K562 (cell line): ENCODE data around the gene FRYL. TPM values are rescaled to one million over a fixed set of nuclear protein-coding genes. Genes with fewer than 3 reads are reported as not detected.

Experiments used
- ATAC-seq: fragments of 200-7000 bp; cut with Tn5 transposase; 3 replicates; pipeline ENCODE4 v1.9.1; 2020; ENCODE audit warnings: moderate library complexity
- BruUV-seq: library from RNA; stranded (reverse); fragments of 400-500 nt; replicated peaks from 2 replicates; lab custom pipeline; 2021; lab: Mats Ljungman, UMichigan
- CTCF ChIA-PET: fragments of 300-600 bp; formaldehyde crosslinking; extraction: SDS; loops from one replicate; lab custom pipeline; 2021; ENCODE audit warnings: low intra/inter-chr PET ratio; lab: Yijun Ruan, JAX
- POLR2A ChIA-PET: fragments of 300-600, 350-650 bp; sonication (Branson Sonifier 250); formaldehyde crosslinking; extraction: SDS; loops from one replicate; lab custom pipeline; 2021; ENCODE audit warnings: antibody characterized with exemption, inconsistent platforms; lab: Yijun Ruan, JAX
- DNase-seq, 4 experiments: peaks; one replicate each; pipeline versions ENCODE4 v3.0.0 to v3.0.0-alpha.2; 2011 to 2018; ENCODE audit warnings: low spot score in 3 of 4, mixed read lengths in 3 of 4; ENCODE audit errors: extremely low read depth in 1 of 4
- FAIRE-seq: peaks from 2 replicates; lab custom pipeline; 2011; peaks lifted over from hg19 to GRCh38; lab: Jason Lieb, UNC
- H2AFZ ChIP-seq: 2 replicates; pipeline ENCODE4 v1.6.0; 2011; ENCODE audit warnings: low read depth, low read length, control low read depth, inconsistent platforms
- H3K27ac ChIP-seq: fragments of 200-600 bp; 3 replicates; pipeline ENCODE4 v1.8.0; 2011; ENCODE audit warnings: low read depth, mild to moderate bottlenecking, control low read depth, inconsistent platforms, low read length, moderate library complexity, mixed read lengths; ENCODE audit errors: extremely low read depth
- H3K27me3 ChIP-seq, 2 experiments: fragments of 300-600 bp in 1 of 2; 2 replicates in 1 of 2; 3 replicates in 1 of 2; pipeline versions ENCODE4 v1.6.0 to v1.8.0; 2011; ENCODE audit warnings: inconsistent platforms in 2 of 2, low read length in 2 of 2, mild to moderate bottlenecking in 1 of 2, mixed read lengths in 1 of 2, moderate library complexity in 1 of 2; ENCODE audit not compliant: control insufficient read depth in 2 of 2, insufficient read depth in 2 of 2
- H3K36me3 ChIP-seq: fragments of 300-600 bp; 3 replicates; pipeline ENCODE4 v1.8.0; 2011; ENCODE audit warnings: mild to moderate bottlenecking, low read length, inconsistent platforms; ENCODE audit not compliant: control insufficient read depth, insufficient read depth
- H3K4me1 ChIP-seq, 2 experiments: fragments of 200-600 bp in 1 of 2; replicated peaks in 1 of 2; 2 replicates in 1 of 2; 3 replicates in 1 of 2; pipeline versions ENCODE4 v1.5.1 to v1.8.0; 2011; ENCODE audit warnings: inconsistent platforms in 2 of 2, low read length in 2 of 2, mild to moderate bottlenecking in 1 of 2, mixed read lengths in 1 of 2, moderate library complexity in 1 of 2; ENCODE audit not compliant: control insufficient read depth in 2 of 2, insufficient read depth in 2 of 2
- H3K4me2 ChIP-seq: 2 replicates; pipeline ENCODE4 v1.6.1; 2011; ENCODE audit warnings: low read length, control low read depth, inconsistent platforms, mixed read lengths; ENCODE audit not compliant: insufficient read depth
- H3K4me3 ChIP-seq: fragments of 200-600 bp; sonication (generic), shearing (Covaris generic); 2 replicates; pipeline ENCODE4 v1.5.1; 2016; ENCODE audit warnings: control low read depth, inconsistent platforms
- H3K79me2 ChIP-seq: fragments of 200-600 bp; 3 replicates; pipeline ENCODE4 v1.8.0; 2011; ENCODE audit warnings: low read length, inconsistent platforms; ENCODE audit not compliant: control insufficient read depth, insufficient read depth
- H3K9ac ChIP-seq, 2 experiments: 2 replicates each; pipeline versions ENCODE4 v1.6.0 to v1.6.1; 2011; ENCODE audit warnings: low read depth in 2 of 2, low read length in 2 of 2, control low read depth in 1 of 2, inconsistent platforms in 1 of 2, mild to moderate bottlenecking in 1 of 2, mixed read lengths in 1 of 2; ENCODE audit not compliant: insufficient read depth in 1 of 2
- H3K9me1 ChIP-seq: one replicate; pipeline ENCODE4 v1.6.0; 2011; ENCODE audit warnings: inconsistent platforms, mild to moderate bottlenecking, low read length, moderate library complexity; ENCODE audit not compliant: control insufficient read depth, insufficient read depth
- H3K9me3 ChIP-seq: replicated peaks from 2 replicates; pipeline ENCODE4 v1.5.1; 2011; ENCODE audit warnings: low read depth, low read length, inconsistent platforms; ENCODE audit not compliant: control insufficient read depth, insufficient read depth
- H4K20me1 ChIP-seq: replicated peaks from 2 replicates; pipeline ENCODE4 v1.6.1; 2011; ENCODE audit warnings: low read length, inconsistent platforms, mixed read lengths; ENCODE audit not compliant: control insufficient read depth, insufficient read depth
- CC2D1A ChIP-seq: fragments of 450-650 bp; IDR thresholded peaks from 2 replicates; pipeline ENCODE4 v1.6.1; 2017; ENCODE audit warnings: mild to moderate bottlenecking
- MXD1 ChIP-seq: fragments of 250-450 bp; sonication (Bioruptor Pico); IDR thresholded peaks from 2 replicates; pipeline ENCODE4 v1.8.0; 2021; ENCODE audit warnings: borderline replicate concordance, mild to moderate bottlenecking, moderate library complexity; ENCODE audit not compliant: poor library complexity, severe bottlenecking
- PHB ChIP-seq: fragments of 250-450 bp; sonication (Bioruptor Pico); IDR thresholded peaks from 2 replicates; pipeline ENCODE4 v1.5.0; 2021
- POLR2G ChIP-seq: fragments of 200-400 bp; formaldehyde crosslinking; IDR thresholded peaks from 2 replicates; pipeline ENCODE4 v1.6.1; 2017; ENCODE audit warnings: low read depth, mild to moderate bottlenecking, antibody characterized with exemption, low read length, moderate library complexity
- RNF2 ChIP-seq: sonication (generic); IDR thresholded peaks from 2 replicates; pipeline ENCODE4 v1.6.1; 2016
- TAF15 ChIP-seq: fragments of 200-400 bp; formaldehyde crosslinking; IDR thresholded peaks from 2 replicates; pipeline ENCODE4 v1.6.1; 2017; ENCODE audit warnings: mild to moderate bottlenecking, low read depth, low read length, moderate library complexity
- TCF3 ChIP-seq: sonication (generic); formaldehyde crosslinking; IDR thresholded peaks from 2 replicates; pipeline ENCODE4 v1.4.0; 2020; ENCODE audit warnings: mild to moderate bottlenecking, missing genetic modification reagents
- TFAM ChIP-seq: fragments of 250-450 bp; sonication (Bioruptor Pico); conservative IDR thresholded peaks from 2 replicates; pipeline ENCODE4 v1.5.0; 2021; ENCODE audit warnings: mild to moderate bottlenecking, moderate library complexity
- ZBTB17 ChIP-seq: fragments of 450-650 bp; formaldehyde crosslinking; IDR thresholded peaks from 2 replicates; pipeline ENCODE4 v1.4.0; 2020; ENCODE audit warnings: mild to moderate bottlenecking
- ZNF639 ChIP-seq, 2 experiments: fragments of 200-800 bp in 1 of 2; sonication (Bioruptor generic) in 1 of 2; sonication (generic) in 1 of 2; formaldehyde crosslinking in 1 of 2; IDR thresholded peaks in 1 of 2; conservative IDR thresholded peaks in 1 of 2; 2 replicates each; pipeline versions ENCODE4 v1.5.0 to v1.6.1; 2016 to 2020; ENCODE audit warnings: missing compliant biosample characterization in 1 of 2, missing genetic modification characterization in 1 of 2, missing genetic modification reagents in 1 of 2
- ZNF79 ChIP-seq: fragments of 250-450 bp; sonication (Bioruptor Pico); IDR thresholded peaks from 2 replicates; pipeline ENCODE4 v1.4.0; 2020; ENCODE audit warnings: low read depth, mild to moderate bottlenecking, moderate library complexity
- WGBS: fragments of 100-300 bp; shearing (Covaris generic); methylation state at CpG from one replicate; pipeline ENCODE4 v1.1.6; 2016; ENCODE audit warnings: low coverage, mixed read lengths; ENCODE audit not compliant: insufficient coverage; ENCODE audit errors: missing lambda C conversion rate; 5-methylcytosine and 5-hydroxymethylcytosine counted together
- in situ Hi-C: fragments of 300-500 bp; cut with MboI; formaldehyde crosslinking; loops from 4 replicates; pipeline ENCODE4 v1.15.0; 2018; ENCODE audit warnings: inconsistent platforms, mixed read lengths
- intact Hi-C: fragments of 100-400 bp; cut with micrococcal nuclease; formaldehyde crosslinking; loops from 2 replicates; pipeline ENCODE4 v1.14.2; 2022
- polyA plus RNA-seq, 8 experiments: library from polyadenylated mRNA; depleted of rRNA in 4 of 8; stranded (reverse) in 5 of 8; unstranded in 3 of 8; fragments of >200 nt; fragmentation: Nextera tagmentation in 2 of 8; fragmentation: Illumina TruSeq in 1 of 8; extraction: Ambion mirVana in 2 of 8; extraction: Trizol in 1 of 8; gene quantifications; 2 replicates each; pipeline versions ENCODE4 v1.2.1 to v1.2.3, GENCODE V29; 2011 to 2014; ENCODE audit warnings: inconsistent platforms in 1 of 8, missing spikeins in 1 of 8
- total RNA-seq, 7 experiments: library from RNA; depleted of rRNA in 6 of 7; stranded (reverse); fragments of >200 nt in 6 of 7; fragmentation: Illumina TruSeq in 2 of 7; extraction: Trizol in 2 of 7; gene quantifications; 2 replicates each; pipeline versions ENCODE4 v1.2.1 to v1.2.3, GENCODE V29; 2011 to 2021; ENCODE audit warnings: low replicate concordance in 1 of 7

Gene FRYL
- total and polyA plus RNA-seq, 9 of the 15 experiments (the other 6 are each of a cell fraction or from before 2014, with no cell fraction given), result 7.2 to 34.9 (median 15.9) TPM

- FAIRE-seq, result no peak
- TF ChIP-seq MXD1, result no peak
- no peak for TF ChIP-seq TFAM (CRISPR knock-in tag)
- TF ChIP-seq ZNF79, result no peak
- no peak for TF ChIP-seq TAF15
- no peak for TF ChIP-seq PHB (CRISPR knock-in tag)
- no peak for TF ChIP-seq ZBTB17 (CRISPR knock-in tag)
- no peak for TF ChIP-seq POLR2G
- TF ChIP-seq TCF3 (CRISPR knock-in tag), result no peak
- no peak for TF ChIP-seq CC2D1A
- TF ChIP-seq RNF2, result no peak
- no peak for TF ChIP-seq ZNF639 (CRISPR knock-in tag; conservative IDR thresholded peaks at IDR 0.05 in 1 of 2, IDR thresholded peaks at IDR 0.05 in 1 of 2)
- POLR2A ChIA-PET, result no interaction called here
These were observed 208.6 kb downstream of the FRYL start for GRCh38 chr4:48571471-48571870.

More at GRCh38 chr4:48571471-48571870, 208.6 kb downstream of the FRYL start:
- H3K27ac ChIP-seq, result no peak overlapping the region
- no peak overlapping the region for H3K4me2 ChIP-seq
- H2AFZ ChIP-seq, result no peak overlapping the region
- H3K36me3 ChIP-seq, result peaks cover 37% of the 10 kb centered on the region; the same call in 2 of the 3 replicates
- CTCF ChIA-PET, result no interaction called here
- no peaks in the 10 kb centered on the region for H3K79me2 ChIP-seq
- in situ Hi-C loops, result no loop called here
- no peaks in the 10 kb centered on the region for H3K9me3 ChIP-seq
- DNase-seq (no peak), ATAC-seq (no peak)
- no peak overlapping the region for H3K4me3 ChIP-seq
- intact Hi-C loops, result no loop called here
- BruUV-seq, result no TSS peak
- 42% methylated on average over 1 of the region's 1 CpG for WGBS
- H4K20me1 ChIP-seq, result no peaks in the 10 kb centered on the region
- H3K27me3 ChIP-seq, result no peaks in the 10 kb centered on the region
- H3K4me1 ChIP-seq, result no peaks in the 10 kb centered on the region
- H3K9me1 ChIP-seq, result no peaks in the 10 kb centered on the region
- H3K9ac ChIP-seq, result no peak overlapping the region
